ENCODE results near the gene CBX3.

CBX3 gene

GRCh38 chr7:26224359-26224758, 22.8 kb downstream of the CBX3 start:
- TF ChIP-seq ZC3H10 (CRISPR knock-in tag; IDR thresholded peaks at IDR 0.05) (no peak), ISL1 (CRISPR knock-in tag; IDR thresholded peaks at IDR 0.05) (no peak), ARNTL (CRISPR knock-in tag; IDR thresholded peaks at IDR 0.05; ENCODE audit: borderline replicate concordance, low read depth) (no peak), ZNF8 (CRISPR knock-in tag; IDR thresholded peaks at IDR 0.05) (no peak), ZFP3 (CRISPR knock-in tag; IDR thresholded peaks at IDR 0.05) (no peak), SNAI2 (CRISPR knock-in tag; IDR thresholded peaks at IDR 0.05) (no peak), CREB5 (CRISPR knock-in tag; IDR thresholded peaks at IDR 0.05; ENCODE audit: low read depth) (no peak), ESRRG (CRISPR knock-in tag; IDR thresholded peaks at IDR 0.05) (no peak), PATZ1 (CRISPR knock-in tag; IDR thresholded peaks at IDR 0.05; ENCODE audit: borderline replicate concordance) (no peak), CSDC2 (CRISPR knock-in tag; IDR thresholded peaks at IDR 0.05) (no peak), BACH2 (CRISPR knock-in tag; IDR thresholded peaks at IDR 0.05; ENCODE audit: borderline replicate concordance) (no peak), GLIS3 (CRISPR knock-in tag; IDR thresholded peaks at IDR 0.05) (no peak), TCF4 (CRISPR knock-in tag; IDR thresholded peaks at IDR 0.05; ENCODE audit: borderline replicate concordance) (no peak)
- TF ChIP-seq, protein P1, sequence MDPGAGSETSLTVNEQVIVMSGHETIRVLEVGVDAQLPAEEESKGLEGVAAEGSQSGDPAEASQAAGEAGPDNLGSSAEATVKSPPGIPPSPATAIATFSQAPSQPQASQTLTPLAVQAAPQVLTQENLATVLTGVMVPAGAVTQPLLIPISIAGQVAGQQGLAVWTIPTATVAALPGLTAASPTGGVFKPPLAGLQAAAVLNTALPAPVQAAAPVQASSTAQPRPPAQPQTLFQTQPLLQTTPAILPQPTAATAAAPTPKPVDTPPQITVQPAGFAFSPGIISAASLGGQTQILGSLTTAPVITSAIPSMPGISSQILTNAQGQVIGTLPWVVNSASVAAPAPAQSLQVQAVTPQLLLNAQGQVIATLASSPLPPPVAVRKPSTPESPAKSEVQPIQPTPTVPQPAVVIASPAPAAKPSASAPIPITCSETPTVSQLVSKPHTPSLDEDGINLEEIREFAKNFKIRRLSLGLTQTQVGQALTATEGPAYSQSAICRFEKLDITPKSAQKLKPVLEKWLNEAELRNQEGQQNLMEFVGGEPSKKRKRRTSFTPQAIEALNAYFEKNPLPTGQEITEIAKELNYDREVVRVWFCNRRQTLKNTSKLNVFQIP (CRISPR knock-in tag; IDR thresholded peaks at IDR 0.05; ENCODE audit: borderline replicate concordance, low read depth): no peak

DNA sequence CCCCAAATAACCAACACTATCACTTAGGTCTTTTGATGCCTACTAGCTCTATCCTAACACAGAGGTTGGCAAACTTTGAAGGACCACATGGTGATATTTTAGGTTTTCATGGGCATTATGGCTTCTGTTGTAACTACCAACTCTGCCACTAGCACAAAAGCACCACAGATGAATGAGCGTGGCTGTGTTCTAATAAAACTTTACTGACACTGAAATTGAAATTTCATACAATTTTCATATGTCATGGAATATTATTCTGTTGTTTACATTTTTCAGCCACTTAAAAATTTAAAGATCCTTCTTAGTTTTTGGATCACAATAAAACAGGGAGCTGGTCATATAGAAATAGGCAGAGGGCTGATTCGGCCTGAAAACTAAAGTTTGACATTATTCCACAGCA, 26.4 kb downstream of the CBX3 start:
- TF ChIP-seq SNAI2 (CRISPR knock-in tag; IDR thresholded peaks at IDR 0.05) (no peak), ISL1 (CRISPR knock-in tag; IDR thresholded peaks at IDR 0.05) (no peak), ESRRG (CRISPR knock-in tag; IDR thresholded peaks at IDR 0.05) (no peak), ZC3H10 (CRISPR knock-in tag; IDR thresholded peaks at IDR 0.05) (no peak)
- ATAC-seq: no peak

More at GRCh38 chr7:26224359-26224758, 22.8 kb downstream of the CBX3 start:
- ATAC-seq: no peak

DNA sequence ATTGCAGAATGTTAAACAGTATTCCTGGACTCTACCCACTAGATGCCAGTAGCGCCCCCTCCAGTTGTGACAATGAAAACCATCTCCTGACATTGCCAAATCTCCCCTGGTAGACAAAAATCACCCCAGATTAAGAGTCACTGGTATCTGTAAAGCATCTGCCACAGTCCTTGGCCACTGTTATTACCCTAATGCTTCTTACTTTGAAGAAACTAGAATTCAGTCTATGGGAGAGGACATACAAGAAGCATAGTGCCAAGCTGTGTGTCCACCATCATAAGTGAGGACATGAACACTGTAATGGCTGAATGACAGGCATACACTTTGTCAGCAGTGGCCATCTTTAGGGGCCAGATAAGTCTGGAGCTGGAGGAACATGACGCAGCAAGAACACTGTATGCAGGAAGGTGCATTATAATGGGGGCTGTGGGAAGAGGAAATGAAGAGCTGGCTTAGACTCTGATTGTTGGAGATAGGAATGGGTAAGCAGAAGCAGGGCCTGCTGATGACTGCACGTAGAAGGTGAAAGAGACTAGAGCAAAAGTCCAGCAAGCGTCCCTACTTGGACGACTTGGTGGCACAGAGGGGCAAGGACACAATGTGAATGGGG, 32.5 kb downstream of the CBX3 start:
- TF ChIP-seq RARB (CRISPR knock-in tag; IDR thresholded peaks at IDR 0.05) (no peak), ISL1 (CRISPR knock-in tag; IDR thresholded peaks at IDR 0.05) (no peak), ZNF70 (CRISPR knock-in tag; IDR thresholded peaks at IDR 0.05) (no peak), ZFP3 (CRISPR knock-in tag; IDR thresholded peaks at IDR 0.05) (no peak), ZNF8 (CRISPR knock-in tag; IDR thresholded peaks at IDR 0.05) (no peak), CREB5 (CRISPR knock-in tag; IDR thresholded peaks at IDR 0.05; ENCODE audit: low read depth) (no peak), ZC3H10 (CRISPR knock-in tag; IDR thresholded peaks at IDR 0.05) (no peak), ZFP30 (CRISPR knock-in tag; IDR thresholded peaks at IDR 0.05) (no peak), PPARA (CRISPR knock-in tag; IDR thresholded peaks at IDR 0.05; ENCODE audit: borderline replicate concordance) (no peak), PATZ1 (CRISPR knock-in tag; IDR thresholded peaks at IDR 0.05; ENCODE audit: borderline replicate concordance) (no peak), TCF4 (CRISPR knock-in tag; IDR thresholded peaks at IDR 0.05; ENCODE audit: borderline replicate concordance) (no peak), OSR1 (CRISPR knock-in tag; IDR thresholded peaks at IDR 0.05) (no peak), GLIS3 (CRISPR knock-in tag; IDR thresholded peaks at IDR 0.05) (no peak)
- TF ChIP-seq, protein P1 (CRISPR knock-in tag; IDR thresholded peaks at IDR 0.05; ENCODE audit: borderline replicate concordance, low read depth): no peak
- TF ChIP-seq, protein P2, sequence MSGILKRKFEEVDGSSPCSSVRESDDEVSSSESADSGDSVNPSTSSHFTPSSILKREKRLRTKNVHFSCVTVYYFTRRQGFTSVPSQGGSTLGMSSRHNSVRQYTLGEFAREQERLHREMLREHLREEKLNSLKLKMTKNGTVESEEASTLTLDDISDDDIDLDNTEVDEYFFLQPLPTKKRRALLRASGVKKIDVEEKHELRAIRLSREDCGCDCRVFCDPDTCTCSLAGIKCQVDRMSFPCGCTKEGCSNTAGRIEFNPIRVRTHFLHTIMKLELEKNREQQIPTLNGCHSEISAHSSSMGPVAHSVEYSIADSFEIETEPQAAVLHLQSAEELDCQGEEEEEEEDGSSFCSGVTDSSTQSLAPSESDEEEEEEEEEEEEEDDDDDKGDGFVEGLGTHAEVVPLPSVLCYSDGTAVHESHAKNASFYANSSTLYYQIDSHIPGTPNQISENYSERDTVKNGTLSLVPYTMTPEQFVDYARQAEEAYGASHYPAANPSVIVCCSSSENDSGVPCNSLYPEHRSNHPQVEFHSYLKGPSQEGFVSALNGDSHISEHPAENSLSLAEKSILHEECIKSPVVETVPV (CRISPR knock-in tag; IDR thresholded peaks at IDR 0.05): no peak
- TF ChIP-seq, protein P3, sequence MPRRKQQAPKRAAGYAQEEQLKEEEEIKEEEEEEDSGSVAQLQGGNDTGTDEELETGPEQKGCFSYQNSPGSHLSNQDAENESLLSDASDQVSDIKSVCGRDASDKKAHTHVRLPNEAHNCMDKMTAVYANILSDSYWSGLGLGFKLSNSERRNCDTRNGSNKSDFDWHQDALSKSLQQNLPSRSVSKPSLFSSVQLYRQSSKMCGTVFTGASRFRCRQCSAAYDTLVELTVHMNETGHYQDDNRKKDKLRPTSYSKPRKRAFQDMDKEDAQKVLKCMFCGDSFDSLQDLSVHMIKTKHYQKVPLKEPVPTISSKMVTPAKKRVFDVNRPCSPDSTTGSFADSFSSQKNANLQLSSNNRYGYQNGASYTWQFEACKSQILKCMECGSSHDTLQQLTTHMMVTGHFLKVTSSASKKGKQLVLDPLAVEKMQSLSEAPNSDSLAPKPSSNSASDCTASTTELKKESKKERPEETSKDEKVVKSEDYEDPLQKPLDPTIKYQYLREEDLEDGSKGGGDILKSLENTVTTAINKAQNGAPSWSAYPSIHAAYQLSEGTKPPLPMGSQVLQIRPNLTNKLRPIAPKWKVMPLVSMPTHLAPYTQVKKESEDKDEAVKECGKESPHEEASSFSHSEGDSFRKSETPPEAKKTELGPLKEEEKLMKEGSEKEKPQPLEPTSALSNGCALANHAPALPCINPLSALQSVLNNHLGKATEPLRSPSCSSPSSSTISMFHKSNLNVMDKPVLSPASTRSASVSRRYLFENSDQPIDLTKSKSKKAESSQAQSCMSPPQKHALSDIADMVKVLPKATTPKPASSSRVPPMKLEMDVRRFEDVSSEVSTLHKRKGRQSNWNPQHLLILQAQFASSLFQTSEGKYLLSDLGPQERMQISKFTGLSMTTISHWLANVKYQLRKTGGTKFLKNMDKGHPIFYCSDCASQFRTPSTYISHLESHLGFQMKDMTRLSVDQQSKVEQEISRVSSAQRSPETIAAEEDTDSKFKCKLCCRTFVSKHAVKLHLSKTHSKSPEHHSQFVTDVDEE (CRISPR knock-in tag; IDR thresholded peaks at IDR 0.05): no peak
- no peak for ATAC-seq

All from SK-N-SH treated with all-trans-retinoic acid at 6 μM for 48 hours (cell line).